ENCODE data around the gene SCAMP3. TPM values are rescaled to one million over a fixed set of nuclear protein-coding genes. Genes with fewer than 3 reads are reported as not detected.

The SCAMP3 gene
- total RNA-seq, 1 donor from 2014 or later: 78.6 TPM

DNA sequence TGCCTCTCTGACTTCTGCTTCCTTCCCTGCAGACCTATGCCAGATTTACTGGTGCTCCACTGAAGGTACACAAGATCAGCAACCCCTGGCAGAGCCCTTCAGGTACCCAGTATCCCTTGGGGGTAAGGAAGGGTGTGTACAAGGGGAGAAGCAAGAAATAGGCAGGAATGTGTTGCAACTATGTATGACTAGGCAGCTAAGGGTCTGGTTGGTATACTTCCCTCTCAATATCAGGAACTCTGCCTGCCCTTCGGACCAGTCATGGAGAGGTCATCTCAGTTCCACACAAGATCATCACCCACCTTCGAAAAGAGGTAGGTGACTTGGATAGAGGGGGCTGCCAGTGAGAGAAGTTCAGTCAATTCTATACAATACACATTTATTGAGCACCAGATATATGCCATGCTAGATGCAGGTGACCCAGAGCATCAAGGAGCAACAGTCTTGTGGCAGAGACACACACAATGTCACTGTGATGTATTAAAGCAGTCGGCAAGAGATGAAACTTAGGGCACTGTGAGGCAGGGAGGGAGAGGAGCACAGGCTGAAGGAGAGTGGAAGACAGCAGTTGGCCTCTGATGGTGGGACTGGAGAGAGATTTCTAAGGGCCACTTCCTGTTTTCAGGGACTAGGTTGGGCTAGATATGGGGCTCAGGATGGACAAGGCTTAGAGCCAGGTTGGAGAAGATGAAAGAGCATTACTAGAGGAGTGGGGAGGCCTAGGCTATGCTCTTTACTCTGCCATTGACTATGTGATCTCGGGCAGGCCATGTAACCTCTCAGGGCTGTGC lies 51.7 kb downstream of the SCAMP3 start:
- ATAC-seq (ENCODE audit: low read depth): no peak
- TF ChIP-seq, protein P1, sequence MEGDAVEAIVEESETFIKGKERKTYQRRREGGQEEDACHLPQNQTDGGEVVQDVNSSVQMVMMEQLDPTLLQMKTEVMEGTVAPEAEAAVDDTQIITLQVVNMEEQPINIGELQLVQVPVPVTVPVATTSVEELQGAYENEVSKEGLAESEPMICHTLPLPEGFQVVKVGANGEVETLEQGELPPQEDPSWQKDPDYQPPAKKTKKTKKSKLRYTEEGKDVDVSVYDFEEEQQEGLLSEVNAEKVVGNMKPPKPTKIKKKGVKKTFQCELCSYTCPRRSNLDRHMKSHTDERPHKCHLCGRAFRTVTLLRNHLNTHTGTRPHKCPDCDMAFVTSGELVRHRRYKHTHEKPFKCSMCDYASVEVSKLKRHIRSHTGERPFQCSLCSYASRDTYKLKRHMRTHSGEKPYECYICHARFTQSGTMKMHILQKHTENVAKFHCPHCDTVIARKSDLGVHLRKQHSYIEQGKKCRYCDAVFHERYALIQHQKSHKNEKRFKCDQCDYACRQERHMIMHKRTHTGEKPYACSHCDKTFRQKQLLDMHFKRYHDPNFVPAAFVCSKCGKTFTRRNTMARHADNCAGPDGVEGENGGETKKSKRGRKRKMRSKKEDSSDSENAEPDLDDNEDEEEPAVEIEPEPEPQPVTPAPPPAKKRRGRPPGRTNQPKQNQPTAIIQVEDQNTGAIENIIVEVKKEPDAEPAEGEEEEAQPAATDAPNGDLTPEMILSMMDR (IDR thresholded peaks at IDR 0.05): no peak
- no peak for DNase-seq
- ChIA-PET POLR2A (no interaction called here), CTCF (interaction anchor here (7.6 kb wide), 1 partner anchor 15 kb away, joined by 110 read pairs; no protein-coding TSS in a partner anchor)
- peaks cover 17% of the 10 kb centered on the region for H3K36me3 Mint-ChIP-seq (ENCODE audit: low read depth)
- H3K4me3 Mint-ChIP-seq: peak overlapping the region; percentile 44
- no peaks in the 10 kb centered on the region for H3K9me3 Mint-ChIP-seq
- peak overlapping the region; percentile 18 for H3K27ac Mint-ChIP-seq
- no peaks in the 10 kb centered on the region for H3K27me3 Mint-ChIP-seq
- H3K4me1 Mint-ChIP-seq: peaks cover 20% of the 10 kb centered on the region
- intact Hi-C loops (cut with micrococcal nuclease): no loop called here

DNA sequence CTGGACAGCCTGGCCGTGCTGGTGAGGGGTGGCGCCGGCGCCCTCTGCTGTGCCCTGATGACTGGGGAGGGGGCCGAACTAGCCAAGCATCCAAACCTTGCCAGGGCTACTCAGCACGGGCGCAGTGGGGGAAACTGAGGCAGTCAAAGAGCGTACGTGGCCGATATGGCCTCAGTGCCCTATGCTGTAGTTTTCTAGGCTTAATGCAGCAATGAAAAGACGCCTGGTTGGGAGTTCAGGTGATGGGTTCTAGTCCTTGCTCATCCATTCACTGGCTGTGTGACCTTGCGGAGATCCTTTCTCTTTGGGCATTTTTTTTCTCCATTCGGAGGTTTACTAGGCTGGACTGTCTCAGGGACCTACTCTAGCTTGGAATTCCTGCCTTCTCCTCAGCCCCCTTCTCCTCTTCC lies 52.8 kb downstream of the SCAMP3 start:
- POLR2A ChIA-PET: interaction anchor here (0.6 to 3.7 kb wide), 13 partner anchors 15 to 354 kb away, joined by 3 to 75 read pairs (median 5); partner anchors contain the start of genes ASH1L, CLK2 and KRTCAP2
- H3K4me3 Mint-ChIP-seq: peak overlapping the region; percentile 85
- intact Hi-C loops (cut with micrococcal nuclease): loop anchor here (2.0 to 5.0 kb wide), 2 partner anchors 15 to 53 kb away; partner anchors contain the start of gene SCAMP3
- CTCF ChIA-PET: interaction anchor here (0.6 to 7.6 kb wide), 4 partner anchors 16 to 41 kb away, joined by 3 to 110 read pairs (median 6); partner anchors contain the start of gene KRTCAP2
- H3K27ac Mint-ChIP-seq: peak overlapping the region; percentile 83
- H3K27me3 Mint-ChIP-seq: no peaks in the 10 kb centered on the region
- peaks cover 17% of the 10 kb centered on the region for H3K36me3 Mint-ChIP-seq (ENCODE audit: low read depth)
- no peaks in the 10 kb centered on the region for H3K9me3 Mint-ChIP-seq
- ATAC-seq (ENCODE audit: low read depth) (no peak), DNase-seq (no peak)
- peaks cover 20% of the 10 kb centered on the region for H3K4me1 Mint-ChIP-seq
- TF ChIP-seq, protein P1 (IDR thresholded peaks at IDR 0.05): no peak

DNA sequence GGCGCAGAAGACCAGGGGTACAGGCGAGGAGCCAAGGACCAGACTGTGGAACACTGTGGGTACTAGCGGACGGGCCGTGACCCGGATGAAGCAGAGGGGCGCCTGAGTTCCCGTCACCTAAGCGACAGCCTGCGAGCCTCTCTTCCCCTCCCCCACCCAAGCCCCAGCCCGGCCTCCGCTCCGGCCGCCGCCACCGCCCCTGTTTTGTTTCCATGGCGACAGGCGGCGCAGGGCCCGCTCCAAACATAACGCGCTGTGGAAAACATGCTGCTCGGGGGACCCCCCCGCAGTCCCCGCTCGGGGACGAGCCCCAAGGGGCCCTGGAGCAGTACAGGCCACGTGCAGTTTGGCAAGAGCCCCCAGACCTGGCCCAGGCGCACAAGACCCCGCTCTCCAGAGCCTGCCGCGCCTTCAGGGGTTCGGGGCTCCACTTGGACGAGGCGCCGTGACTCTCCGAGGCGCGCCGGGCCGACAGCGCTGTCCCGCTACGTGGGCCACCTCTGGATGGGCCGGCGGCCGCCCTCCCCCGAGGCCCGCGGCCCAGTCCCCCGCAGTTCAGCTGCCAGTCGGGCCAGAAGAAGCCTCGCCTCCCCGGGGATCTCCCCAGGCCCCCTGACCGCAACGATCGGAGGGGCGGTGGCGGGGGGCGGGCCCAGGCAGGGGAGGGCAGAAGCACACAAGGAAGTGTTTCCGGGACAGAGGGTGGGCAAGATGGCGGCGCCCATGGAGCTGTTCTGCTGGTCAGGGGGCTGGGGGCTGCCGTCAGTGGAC lies 53.4 kb downstream of the SCAMP3 start, which contains the start of gene MTX1:
TSS of gene MTX1 (plus strand) at position 155 of the 771 bp plus-strand sequence. CDS start at position 265, 110 bp downstream.
- Mint-ChIP-seq H3K27me3 (no peaks in the 10 kb centered on the region), H3K27ac (peak within 1 kb of the TSS; percentile 91), H3K36me3 (ENCODE audit: low read depth) (peaks cover 17% of the 10 kb centered on the region), H3K4me3 (peak within 1 kb of the TSS; percentile 85), H3K9me3 (no peaks in the 10 kb centered on the region), H3K4me1 (peaks cover 20% of the 10 kb centered on the region)
- ChIA-PET POLR2A (interaction anchor here (0.6 to 3.7 kb wide), 15 partner anchors 15 to 355 kb away, joined by 3 to 75 read pairs (median 4); partner anchors contain the start of genes ASH1L, CLK2 and KRTCAP2), CTCF (interaction anchor here (0.6 to 7.6 kb wide), 6 partner anchors 15 to 42 kb away, joined by 3 to 110 read pairs (median 6); partner anchors contain the start of gene KRTCAP2)
- TF ChIP-seq, protein P1 (IDR thresholded peaks at IDR 0.05): no peak
- peak; percentile 81 for ATAC-seq (ENCODE audit: low read depth)
- intact Hi-C loops (cut with micrococcal nuclease): loop anchor here (1.0 to 5.0 kb wide), 5 partner anchors 14 to 100 kb away; partner anchors contain the start of genes FDPS and SCAMP3
- DNase-seq: peak; percentile 85

DNA sequence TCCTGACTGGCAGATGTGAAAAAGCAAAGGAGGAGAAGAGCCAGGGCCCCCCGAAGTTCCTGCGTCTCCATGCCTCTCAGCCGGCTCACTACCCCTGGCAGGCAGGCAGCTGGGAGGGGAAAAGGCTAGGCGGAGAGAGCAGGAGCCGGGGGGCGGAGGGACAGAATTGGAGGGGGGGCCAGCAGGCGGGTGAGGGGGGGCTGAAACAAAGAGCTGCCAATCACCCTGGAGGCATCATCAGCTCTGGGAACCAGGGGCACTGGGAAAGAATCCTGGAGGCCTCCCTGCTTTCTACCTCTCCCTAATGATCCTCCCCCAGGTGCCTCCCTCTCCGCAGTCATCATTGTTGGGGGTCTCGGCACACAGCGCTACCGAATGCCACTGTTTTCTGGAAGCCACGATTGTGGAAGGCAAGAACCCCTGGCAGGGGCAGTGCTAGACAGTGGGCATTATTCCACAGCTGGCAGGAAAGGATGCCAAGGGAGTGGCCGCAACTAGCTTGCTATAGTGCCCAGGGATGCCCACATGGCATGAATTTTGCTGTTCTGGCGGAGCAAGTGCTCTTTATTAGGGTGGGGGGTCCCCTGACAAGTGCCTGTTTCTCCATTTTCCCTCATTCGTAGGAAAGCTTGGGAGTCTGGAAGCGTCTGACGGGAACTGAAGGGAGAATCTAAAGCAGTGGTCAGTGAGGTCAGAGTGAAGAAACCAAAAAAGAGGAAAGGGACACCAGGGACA lies 54.2 kb downstream of the SCAMP3 start, which contains the start of gene THBS3:
TSS of gene THBS3 (minus strand) at position 92 of the 735 bp plus-strand sequence. CDS start at position 71, 21 bp downstream.
- Mint-ChIP-seq H3K27ac (peak within 1 kb of the TSS; percentile 91), H3K36me3 (ENCODE audit: low read depth) (peaks cover 17% of the 10 kb centered on the region), H3K4me1 (peaks cover 20% of the 10 kb centered on the region), H3K27me3 (no peaks in the 10 kb centered on the region), H3K9me3 (no peaks in the 10 kb centered on the region), H3K4me3 (peak within 1 kb of the TSS; percentile 85)
- DNase-seq (no peak), ATAC-seq (ENCODE audit: low read depth) (no peak)
- ChIA-PET CTCF (interaction anchor here (0.9 to 7.6 kb wide), 9 partner anchors 12 to 116 kb away, joined by 3 to 110 read pairs (median 5); partner anchors contain the start of gene RUSC1), POLR2A (interaction anchor here (0.6 to 3.7 kb wide), 9 partner anchors 11 to 319 kb away, joined by 3 to 75 read pairs (median 11); partner anchors contain the start of genes CLK2 and KRTCAP2)
- intact Hi-C loops (cut with micrococcal nuclease): loop anchor here (1.0 to 5.0 kb wide), 7 partner anchors 13 to 115 kb away; partner anchors contain the start of genes FDPS and SCAMP3
- TF ChIP-seq, protein P1 (IDR thresholded peaks at IDR 0.05): no peak

Data from activated B cell treated with CpG ODN at 0.5 μM for 24 hours (primary cell).